ENCODE data around the gene AMMECR1.

Gene AMMECR1

DNA sequence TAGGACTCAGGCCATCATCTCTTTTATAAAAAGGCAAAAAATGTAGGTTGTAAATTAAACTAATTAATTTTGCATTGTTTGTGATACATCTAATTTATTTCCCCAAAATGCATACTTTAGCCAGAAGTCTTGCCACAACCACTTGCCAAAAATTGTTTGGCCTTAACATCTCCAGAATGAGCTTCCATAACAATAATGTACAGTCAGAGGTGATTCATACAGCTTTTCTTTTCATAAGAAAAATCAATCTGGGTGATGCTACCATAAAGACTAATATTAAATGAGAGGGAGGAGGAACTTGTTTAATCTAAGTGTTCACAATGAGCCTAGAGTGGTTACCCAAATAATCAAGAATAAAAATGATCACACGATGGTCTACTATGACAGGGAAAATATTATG lies 59.3 kb downstream of the AMMECR1 start:
- DNase-seq (ENCODE audit: low spot score), result no peak
- TF ChIP-seq, protein P1, sequence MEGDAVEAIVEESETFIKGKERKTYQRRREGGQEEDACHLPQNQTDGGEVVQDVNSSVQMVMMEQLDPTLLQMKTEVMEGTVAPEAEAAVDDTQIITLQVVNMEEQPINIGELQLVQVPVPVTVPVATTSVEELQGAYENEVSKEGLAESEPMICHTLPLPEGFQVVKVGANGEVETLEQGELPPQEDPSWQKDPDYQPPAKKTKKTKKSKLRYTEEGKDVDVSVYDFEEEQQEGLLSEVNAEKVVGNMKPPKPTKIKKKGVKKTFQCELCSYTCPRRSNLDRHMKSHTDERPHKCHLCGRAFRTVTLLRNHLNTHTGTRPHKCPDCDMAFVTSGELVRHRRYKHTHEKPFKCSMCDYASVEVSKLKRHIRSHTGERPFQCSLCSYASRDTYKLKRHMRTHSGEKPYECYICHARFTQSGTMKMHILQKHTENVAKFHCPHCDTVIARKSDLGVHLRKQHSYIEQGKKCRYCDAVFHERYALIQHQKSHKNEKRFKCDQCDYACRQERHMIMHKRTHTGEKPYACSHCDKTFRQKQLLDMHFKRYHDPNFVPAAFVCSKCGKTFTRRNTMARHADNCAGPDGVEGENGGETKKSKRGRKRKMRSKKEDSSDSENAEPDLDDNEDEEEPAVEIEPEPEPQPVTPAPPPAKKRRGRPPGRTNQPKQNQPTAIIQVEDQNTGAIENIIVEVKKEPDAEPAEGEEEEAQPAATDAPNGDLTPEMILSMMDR (IDR thresholded peaks at IDR 0.05; ENCODE audit: extremely low read depth, missing control alignments), result no peak

DNA sequence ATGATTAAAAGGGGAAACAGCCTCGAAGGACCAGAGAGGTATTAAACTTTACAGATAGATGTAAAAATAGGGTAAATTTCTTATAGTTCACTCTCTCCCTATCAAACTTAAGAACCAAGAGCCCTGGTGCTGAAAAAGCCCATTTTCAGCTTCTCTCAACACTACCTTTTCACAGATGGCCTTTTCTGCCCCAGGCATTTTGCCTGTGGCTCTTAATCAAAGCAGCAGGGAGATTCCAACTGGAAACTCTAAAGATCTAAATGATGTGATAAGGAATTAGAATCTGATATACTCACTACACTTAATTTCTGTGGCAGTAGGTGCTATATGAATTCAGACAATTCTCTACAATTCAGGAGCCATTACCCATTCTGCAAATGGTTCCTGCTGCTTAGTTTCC lies 60.0 kb downstream of the AMMECR1 start:
- no peak for DNase-seq (ENCODE audit: low spot score)
- TF ChIP-seq, protein P1 (IDR thresholded peaks at IDR 0.05; ENCODE audit: extremely low read depth, missing control alignments), result no peak

DNA sequence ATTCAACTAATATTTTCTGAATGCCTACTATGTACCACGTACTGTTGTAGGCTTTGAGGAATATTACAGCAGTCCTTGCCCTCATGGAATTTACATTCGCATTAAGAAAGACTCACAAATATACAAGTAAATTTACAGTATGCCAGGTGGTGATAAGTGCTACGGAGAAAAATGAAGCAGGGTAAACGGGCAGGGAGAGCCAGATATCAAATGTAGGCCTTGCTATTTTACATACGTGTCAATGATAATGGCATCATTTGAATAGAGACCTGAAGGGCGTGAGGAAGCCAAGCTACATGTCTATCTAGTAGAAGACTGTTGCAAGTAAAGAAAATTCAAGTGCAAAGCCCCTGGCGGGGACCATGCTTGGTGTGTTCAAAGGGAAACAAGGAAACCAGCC lies 65.2 kb downstream of the AMMECR1 start:
- TF ChIP-seq, protein P1 (IDR thresholded peaks at IDR 0.05; ENCODE audit: extremely low read depth, missing control alignments), result no peak
- DNase-seq (ENCODE audit: low spot score), result no peak

DNA sequence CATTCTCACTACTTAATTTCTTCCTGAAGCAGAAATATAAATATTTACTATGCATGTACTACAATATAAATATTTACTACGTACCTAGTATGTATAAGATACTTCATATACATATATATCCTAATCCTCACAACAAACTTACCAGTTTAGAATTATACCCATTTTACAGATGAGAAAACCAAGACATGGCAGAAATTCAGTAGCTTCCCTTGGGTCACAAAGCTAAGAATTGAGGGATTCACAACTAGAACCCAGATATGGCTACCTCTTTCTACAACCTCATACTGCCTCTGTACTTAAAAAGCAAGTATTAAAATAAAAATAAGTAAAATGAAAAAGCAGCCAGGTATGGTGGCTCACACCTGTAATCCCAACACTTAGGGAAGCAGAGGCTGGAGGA lies 65.9 kb downstream of the AMMECR1 start:
- TF ChIP-seq, protein P1 (IDR thresholded peaks at IDR 0.05; ENCODE audit: extremely low read depth, missing control alignments), result no peak
- DNase-seq (ENCODE audit: low spot score), result no peak

DNA sequence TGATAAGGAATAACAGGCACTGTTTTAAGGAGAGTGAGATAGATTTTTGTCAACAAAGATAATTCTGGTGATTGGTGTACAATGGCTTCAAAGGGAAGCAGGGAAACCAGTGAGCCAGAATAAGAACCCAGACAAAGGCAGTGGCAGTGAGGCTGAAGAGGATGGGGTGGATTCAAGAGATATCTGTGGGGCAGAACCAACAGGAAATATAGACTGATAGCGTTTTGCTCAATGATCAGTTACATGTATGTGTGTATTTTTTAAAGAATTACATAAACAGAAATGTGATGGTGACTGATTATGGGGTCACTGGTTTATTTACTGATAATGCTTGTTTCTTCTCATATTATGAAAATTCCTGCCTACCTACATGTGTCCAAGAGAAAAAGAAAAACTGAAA lies 66.4 kb downstream of the AMMECR1 start:
- no peak for DNase-seq (ENCODE audit: low spot score)
- TF ChIP-seq, protein P1 (IDR thresholded peaks at IDR 0.05; ENCODE audit: extremely low read depth, missing control alignments), result no peak

DNA sequence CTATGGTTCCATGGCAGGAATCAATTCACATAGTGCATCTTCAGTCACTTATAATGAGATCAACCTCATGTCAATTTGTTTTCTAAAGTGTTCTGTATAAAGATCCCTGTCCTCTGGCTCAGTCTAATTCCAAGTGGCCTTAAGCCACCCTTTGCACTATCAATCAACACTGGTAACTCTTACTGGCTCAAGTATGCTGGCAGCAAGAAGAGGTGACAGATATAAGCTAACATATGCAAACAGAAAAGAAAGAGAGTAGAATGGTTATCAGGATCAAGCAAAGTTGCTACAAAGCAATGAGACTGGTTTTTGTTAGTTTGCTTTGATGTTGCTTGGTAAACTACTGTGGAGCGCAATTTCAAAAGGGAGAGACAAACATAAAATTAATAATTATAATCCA lies 67.0 kb downstream of the AMMECR1 start:
- no peak for DNase-seq (ENCODE audit: low spot score)
- TF ChIP-seq, protein P1 (IDR thresholded peaks at IDR 0.05; ENCODE audit: extremely low read depth, missing control alignments), result no peak

DNA sequence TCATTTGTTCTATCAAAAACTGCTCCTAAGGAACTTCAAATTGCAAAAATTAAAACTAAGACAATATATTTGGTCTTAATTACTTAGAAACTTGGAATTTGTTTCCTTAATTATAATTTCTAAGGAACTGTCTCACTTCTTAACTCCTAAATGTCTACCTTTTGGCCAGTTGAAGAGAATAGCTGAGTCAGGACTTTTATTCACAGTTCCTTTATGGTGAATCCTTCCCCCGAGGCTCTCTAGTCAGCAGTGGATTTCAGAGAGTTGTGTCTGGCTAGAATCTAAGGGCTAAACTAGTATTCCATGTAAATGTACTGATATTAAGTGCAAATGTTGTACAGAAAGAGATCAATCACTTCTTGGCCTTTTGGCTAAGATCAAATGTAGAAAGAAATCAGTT lies 69.3 kb downstream of the AMMECR1 start:
- TF ChIP-seq, protein P1 (IDR thresholded peaks at IDR 0.05; ENCODE audit: extremely low read depth, missing control alignments), result no peak

More for the DNA sequence above, 69.3 kb downstream of the AMMECR1 start:
- no peak for DNase-seq (ENCODE audit: low spot score)
